GM12878 (cell line): ENCODE data around the gene ECEL1.

Experiments used
- CEBPB ChIP-seq, 2 experiments: fragments of 150-350 bp in 1 of 2; IDR thresholded peaks; 2 replicates each; pipeline ENCODE4 v1.6.1; 2012 to 2014; ENCODE audit warnings: low read depth in 2 of 2, low read length in 2 of 2, borderline replicate concordance in 1 of 2, inconsistent platforms in 1 of 2
- GABPA ChIP-seq: IDR thresholded peaks from 2 replicates; pipeline ENCODE4 v1.6.1; 2014; ENCODE audit warnings: antibody characterized with exemption, low read depth, mild to moderate bottlenecking, inconsistent platforms
- NFYA ChIP-seq: IDR thresholded peaks from 2 replicates; pipeline ENCODE4 v1.6.1; 2011; ENCODE audit warnings: low read depth, mild to moderate bottlenecking, low read length, improper control_type of control experiment, borderline replicate concordance
- POLR2A ChIP-seq: IDR thresholded peaks from 2 replicates; pipeline ENCODE4 v1.6.1; 2011; ENCODE audit warnings: low read depth, mild to moderate bottlenecking, low read length
- TCF7 ChIP-seq: IDR thresholded peaks from 2 replicates; pipeline ENCODE4 v1.6.1; 2014; ENCODE audit warnings: antibody characterized with exemption, borderline replicate concordance
- TF ChIP-seq, protein P1 (sequence below), 3 experiments: IDR thresholded peaks in 2 of 3; conservative IDR thresholded peaks in 1 of 3; 2 replicates each; pipeline ENCODE4 v1.5.1; 2011; ENCODE audit warnings: low read depth in 3 of 3, low read length in 3 of 3, mild to moderate bottlenecking in 3 of 3, control low read depth in 2 of 3, moderate library complexity in 2 of 3, inconsistent platforms in 1 of 3, mixed read lengths in 1 of 3; ENCODE audit not compliant: control insufficient read depth in 2 of 3, insufficient read depth in 1 of 3; ENCODE audit errors: extremely low read depth in 1 of 3

DNA sequence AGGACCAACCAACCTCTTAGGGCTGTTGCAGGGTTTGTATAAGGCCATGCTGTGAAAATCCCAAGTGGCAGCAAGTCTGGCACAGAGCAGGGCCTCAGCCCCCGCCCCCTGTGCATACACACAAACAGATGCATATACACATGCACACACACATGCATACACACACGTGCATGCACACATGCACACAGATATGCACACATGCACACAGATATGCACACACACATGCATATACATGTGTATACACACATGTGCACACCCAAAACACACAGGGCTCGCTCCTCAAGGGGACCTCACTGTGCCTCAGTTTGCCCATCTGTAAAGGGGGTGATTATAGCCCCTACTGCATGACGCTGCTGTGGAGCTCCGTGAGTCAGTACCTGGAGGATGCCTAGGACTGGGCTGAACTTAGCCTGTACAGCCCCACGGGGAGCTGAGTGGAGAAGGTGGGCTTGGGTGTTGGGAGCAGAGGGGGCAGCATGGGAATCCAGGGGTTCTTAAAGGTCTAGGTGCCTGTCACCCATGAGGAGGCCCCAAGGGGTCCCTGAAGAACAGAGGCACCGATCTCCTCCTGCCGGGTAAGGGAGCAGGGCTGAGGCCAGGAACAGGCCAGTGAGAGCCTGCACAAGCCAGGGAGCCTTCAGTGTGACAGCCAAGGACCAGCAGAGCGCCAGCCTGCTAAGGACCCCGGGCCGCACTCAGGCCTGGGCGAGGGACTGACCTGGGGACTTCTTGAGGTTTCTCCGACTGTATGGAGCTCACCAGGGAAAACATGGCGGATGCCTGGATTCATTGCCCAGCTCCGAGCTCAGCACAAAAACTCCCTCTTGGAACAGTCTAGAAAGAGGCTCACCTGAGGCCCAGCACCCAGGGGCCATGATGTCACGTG is 55.7 kb downstream of the ECEL1 start:
- TF ChIP-seq GABPA (no peak), TCF7 (no peak), NFYA (no peak), POLR2A (no peak), CEBPB (IDR thresholded peaks at IDR 0.05; ENCODE audit: borderline replicate concordance in 1 of 2, low read depth in 2 of 2, low read length in 2 of 2) (no peak)
- TF ChIP-seq, protein P1, sequence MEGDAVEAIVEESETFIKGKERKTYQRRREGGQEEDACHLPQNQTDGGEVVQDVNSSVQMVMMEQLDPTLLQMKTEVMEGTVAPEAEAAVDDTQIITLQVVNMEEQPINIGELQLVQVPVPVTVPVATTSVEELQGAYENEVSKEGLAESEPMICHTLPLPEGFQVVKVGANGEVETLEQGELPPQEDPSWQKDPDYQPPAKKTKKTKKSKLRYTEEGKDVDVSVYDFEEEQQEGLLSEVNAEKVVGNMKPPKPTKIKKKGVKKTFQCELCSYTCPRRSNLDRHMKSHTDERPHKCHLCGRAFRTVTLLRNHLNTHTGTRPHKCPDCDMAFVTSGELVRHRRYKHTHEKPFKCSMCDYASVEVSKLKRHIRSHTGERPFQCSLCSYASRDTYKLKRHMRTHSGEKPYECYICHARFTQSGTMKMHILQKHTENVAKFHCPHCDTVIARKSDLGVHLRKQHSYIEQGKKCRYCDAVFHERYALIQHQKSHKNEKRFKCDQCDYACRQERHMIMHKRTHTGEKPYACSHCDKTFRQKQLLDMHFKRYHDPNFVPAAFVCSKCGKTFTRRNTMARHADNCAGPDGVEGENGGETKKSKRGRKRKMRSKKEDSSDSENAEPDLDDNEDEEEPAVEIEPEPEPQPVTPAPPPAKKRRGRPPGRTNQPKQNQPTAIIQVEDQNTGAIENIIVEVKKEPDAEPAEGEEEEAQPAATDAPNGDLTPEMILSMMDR (IDR thresholded peaks at IDR 0.05 in 2 of 3, conservative IDR thresholded peaks at IDR 0.05 in 1 of 3; ENCODE audit: control insufficient read depth in 2 of 3, extremely low read depth in 1 of 3, insufficient read depth in 1 of 3, low read depth in 3 of 3, low read length in 3 of 3), result no peak
